Hematopoietic multipotent progenitor cell (in vitro differentiated cells): ENCODE data around the gene CHD9. TPM values are rescaled to one million over a fixed set of nuclear protein-coding genes. Genes with fewer than 3 reads are reported as not detected.
"Not testable (repeated sequence)": the region's sequence is repeated elsewhere in the genome, so short reads cannot be mapped to it uniquely, and the experiment has no call there.

ENCODE experiments used
- DNase-seq, 3 donors: peaks; one replicate each; pipeline ENCODE4 v3.0.0-alpha.2; 2011 to 2015; ENCODE audit warnings: low read depth in 2 of 3, low spot score in 2 of 3
- total RNA-seq: library from RNA; depleted of rRNA; stranded (reverse); fragments of >200 nt; gene quantifications from one replicate; pipeline ENCODE4 v1.2.3, GENCODE V29; 2012

Gene CHD9, protein sequence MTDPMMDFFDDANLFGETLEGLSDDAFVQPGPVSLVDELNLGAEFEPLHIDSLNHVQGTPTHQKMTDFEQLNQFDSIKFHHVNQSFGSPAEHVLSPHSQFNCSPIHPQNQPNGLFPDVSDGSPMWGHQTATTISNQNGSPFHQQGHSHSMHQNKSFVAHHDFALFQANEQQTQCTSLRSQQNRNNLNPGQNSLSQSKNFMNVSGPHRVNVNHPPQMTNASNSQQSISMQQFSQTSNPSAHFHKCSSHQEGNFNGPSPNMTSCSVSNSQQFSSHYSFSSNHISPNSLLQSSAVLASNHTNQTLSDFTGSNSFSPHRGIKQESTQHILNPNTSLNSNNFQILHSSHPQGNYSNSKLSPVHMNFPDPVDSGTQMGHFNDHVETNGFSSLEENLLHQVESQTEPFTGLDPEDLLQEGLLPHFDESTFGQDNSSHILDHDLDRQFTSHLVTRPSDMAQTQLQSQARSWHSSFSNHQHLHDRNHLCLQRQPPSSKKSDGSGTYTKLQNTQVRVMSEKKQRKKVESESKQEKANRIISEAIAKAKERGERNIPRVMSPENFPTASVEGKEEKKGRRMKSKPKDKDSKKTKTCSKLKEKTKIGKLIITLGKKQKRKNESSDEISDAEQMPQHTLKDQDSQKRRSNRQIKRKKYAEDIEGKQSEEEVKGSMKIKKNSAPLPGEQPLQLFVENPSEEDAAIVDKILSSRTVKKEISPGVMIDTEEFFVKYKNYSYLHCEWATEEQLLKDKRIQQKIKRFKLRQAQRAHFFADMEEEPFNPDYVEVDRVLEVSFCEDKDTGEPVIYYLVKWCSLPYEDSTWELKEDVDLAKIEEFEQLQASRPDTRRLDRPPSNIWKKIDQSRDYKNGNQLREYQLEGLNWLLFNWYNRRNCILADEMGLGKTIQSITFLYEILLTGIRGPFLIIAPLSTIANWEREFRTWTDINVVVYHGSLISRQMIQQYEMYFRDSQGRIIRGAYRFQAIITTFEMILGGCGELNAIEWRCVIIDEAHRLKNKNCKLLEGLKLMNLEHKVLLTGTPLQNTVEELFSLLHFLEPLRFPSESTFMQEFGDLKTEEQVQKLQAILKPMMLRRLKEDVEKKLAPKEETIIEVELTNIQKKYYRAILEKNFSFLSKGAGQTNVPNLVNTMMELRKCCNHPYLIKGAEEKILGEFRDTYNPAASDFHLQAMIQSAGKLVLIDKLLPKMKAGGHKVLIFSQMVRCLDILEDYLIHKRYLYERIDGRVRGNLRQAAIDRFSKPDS (N-terminal part only)
- total RNA-seq: 44.7 TPM

- peak; percentile 70 to 83 (median 82) for DNase-seq
Measured at GRCh38 chr16:53054670-53055485, at the start of gene CHD9. Gene CHD9 (plus strand): TSS chr16:53054991. CDS start chr16:53156090, 101,099 bp downstream.

- no peak for DNase-seq
Measured at GRCh38 chr16:53007095-53007494, 47.7 kb upstream of the CHD9 start.

DNA sequence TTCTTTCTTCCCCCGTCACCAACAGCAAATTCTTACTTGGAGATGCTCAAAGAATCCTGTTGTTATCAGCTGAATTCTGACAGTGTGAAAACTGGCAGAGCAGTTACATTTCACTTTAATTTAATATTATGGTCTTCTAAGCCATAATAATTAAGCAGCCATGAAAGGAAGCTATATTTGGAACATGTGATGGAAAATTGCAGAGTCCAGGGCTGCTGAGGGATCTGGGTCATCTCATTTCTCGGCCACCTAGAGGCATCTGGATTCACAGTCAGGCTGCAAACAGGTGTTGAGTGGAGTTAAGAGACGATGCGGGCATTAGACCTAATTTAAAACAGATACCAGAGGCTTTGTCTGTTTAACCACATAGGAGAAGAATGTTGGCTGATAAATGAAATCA is 40.5 kb upstream of the CHD9 start:
- DNase-seq: no peak

- DNase-seq: no peak
Measured at GRCh38 chr16:53018834-53019416, 35.9 kb upstream of the CHD9 start.

GRCh38 chr16:53022374-53022773 is 32.4 kb upstream of the CHD9 start:
- peak in 2 of 3 donors; percentile 18 to 52 for DNase-seq

GRCh38 chr16:53024045-53024444 is 30.7 kb upstream of the CHD9 start:
- no peak for DNase-seq

- no peak for DNase-seq
Measured at GRCh38 chr16:53029971-53030370, 24.8 kb upstream of the CHD9 start.

- no peak for DNase-seq
Measured at GRCh38 chr16:53031323-53031942, 23.4 kb upstream of the CHD9 start.

DNA sequence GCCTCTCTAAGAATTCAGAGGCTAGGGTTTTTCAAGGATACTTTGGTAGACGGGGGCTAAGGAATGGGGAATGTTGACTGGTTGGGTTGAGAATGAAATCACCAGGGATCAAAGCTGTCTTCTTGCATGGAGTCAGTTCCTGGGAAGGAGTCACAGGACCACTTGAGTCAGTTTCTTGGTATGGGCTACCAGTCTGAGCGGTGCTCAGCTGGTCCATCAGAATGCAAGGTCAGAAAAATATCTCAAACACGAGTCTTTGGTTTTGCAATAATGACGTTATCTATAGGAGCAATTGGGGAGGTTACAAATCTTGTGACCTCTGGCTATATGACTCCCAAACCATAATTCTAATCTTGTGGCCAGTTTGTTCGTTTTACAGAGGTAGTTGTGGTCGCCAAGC is 20.5 kb upstream of the CHD9 start:
- DNase-seq: no peak

DNA sequence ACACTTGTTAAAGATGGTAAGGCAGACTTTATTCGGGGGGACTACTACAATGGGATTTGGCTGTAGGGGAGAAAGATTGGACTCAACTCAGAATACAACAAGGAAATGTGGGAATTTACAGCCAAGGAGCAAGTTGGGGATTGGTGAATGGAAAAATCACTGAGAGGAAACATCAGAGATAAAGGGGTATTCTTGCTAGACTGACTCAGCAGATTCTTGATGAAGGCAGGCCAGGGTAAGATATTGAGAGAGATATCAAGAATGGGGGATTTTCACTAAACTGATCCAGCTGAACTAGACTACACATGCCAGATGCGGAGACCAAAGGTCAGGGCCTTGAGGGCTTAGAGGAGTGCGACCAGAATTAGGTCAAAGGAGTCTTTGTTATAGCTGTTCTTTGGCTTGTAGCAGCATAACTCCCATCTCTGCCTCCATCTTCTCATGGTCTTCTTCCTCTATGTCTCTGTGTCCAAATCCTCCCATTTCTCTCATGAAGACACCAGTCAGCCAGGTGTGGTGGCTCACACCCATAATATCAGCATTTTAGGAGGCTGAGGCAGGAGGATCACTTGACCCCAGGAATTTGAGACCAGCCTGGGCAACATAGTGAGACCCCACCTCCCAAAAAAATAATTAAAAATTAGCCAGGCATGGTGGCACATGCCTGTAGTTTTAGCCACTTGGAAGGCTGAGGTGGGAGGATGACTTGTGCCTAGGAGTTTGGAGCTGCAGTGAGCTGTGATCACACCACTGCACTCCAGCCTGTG is 19.4 kb upstream of the CHD9 start:
- DNase-seq: no peak

GRCh38 chr16:53036066-53036465 is 18.7 kb upstream of the CHD9 start:
- no peak for DNase-seq

- not testable (repeated sequence) for DNase-seq
Measured at GRCh38 chr16:53036711-53037110, 18.1 kb upstream of the CHD9 start.

DNA sequence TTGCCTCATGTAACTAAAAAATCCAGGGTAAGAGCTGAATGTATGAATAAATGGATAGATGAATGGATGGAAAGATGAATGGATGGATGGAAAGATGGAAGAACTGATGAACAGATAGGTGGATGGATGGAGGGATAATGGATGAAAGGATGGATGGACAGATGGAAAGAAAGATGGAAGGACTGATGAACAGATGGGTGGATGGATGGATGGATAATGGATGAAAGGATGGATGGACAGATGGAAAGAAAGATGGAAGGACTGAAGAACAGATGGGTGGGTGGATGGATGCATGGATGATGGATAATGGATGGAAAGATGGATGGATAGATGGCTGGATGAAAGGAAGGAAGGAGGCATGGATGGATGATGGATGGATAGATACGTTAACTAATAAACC is 14.0 kb upstream of the CHD9 start:
- DNase-seq: no peak

- peak in 1 of 3 donors; percentile 24 for DNase-seq
Measured at GRCh38 chr16:53041320-53042051, 13.3 kb upstream of the CHD9 start.

GRCh38 chr16:53042235-53042701 is 12.5 kb upstream of the CHD9 start:
- no peak for DNase-seq

GRCh38 chr16:53043428-53043831 is 11.4 kb upstream of the CHD9 start:
- DNase-seq: no peak

GRCh38 chr16:53043986-53044601 is 10.7 kb upstream of the CHD9 start:
- no peak for DNase-seq
